ENCODE data around the gene LMTK2. TPM values are rescaled to one million over a fixed set of nuclear protein-coding genes. Genes with fewer than 3 reads are reported as not detected.
"Not testable (repeated sequence)": the region's sequence is repeated elsewhere in the genome, so short reads cannot be mapped to it uniquely, and the experiment has no call there.

The LMTK2 gene
- total RNA-seq, 1 experiment from 2014 or later = 4.8 TPM

GRCh38 chr7:98215561-98216495 lies 109.2 kb downstream of the LMTK2 start:
- no peaks in the 10 kb centered on the region for H3K36me3 ChIP-seq
- no peak for DNase-seq
- no peaks in the 10 kb centered on the region for H3K27me3 ChIP-seq
- no peak overlapping the region for H3K4me3 ChIP-seq
- H3K9me3 ChIP-seq = no peaks in the 10 kb centered on the region

- no peak for DNase-seq
- H3K9me3 ChIP-seq = no peaks in the 10 kb centered on the region
Observed at GRCh38 chr7:98216941-98217622, 110.4 kb downstream of the LMTK2 start.

GRCh38 chr7:98217623-98218582 lies 111.2 kb downstream of the LMTK2 start:
- Histone ChIP-seq H3K27me3 (no peaks in the 10 kb centered on the region), H3K9me3 (no peaks in the 10 kb centered on the region), H3K36me3 (no peaks in the 10 kb centered on the region), H3K4me3 (no peak overlapping the region)
- no peak for DNase-seq

More at GRCh38 chr7:98216941-98217622, 110.4 kb downstream of the LMTK2 start:
- Histone ChIP-seq H3K27me3 (no peaks in the 10 kb centered on the region), H3K36me3 (no peaks in the 10 kb centered on the region), H3K4me3 (no peak overlapping the region)

DNA sequence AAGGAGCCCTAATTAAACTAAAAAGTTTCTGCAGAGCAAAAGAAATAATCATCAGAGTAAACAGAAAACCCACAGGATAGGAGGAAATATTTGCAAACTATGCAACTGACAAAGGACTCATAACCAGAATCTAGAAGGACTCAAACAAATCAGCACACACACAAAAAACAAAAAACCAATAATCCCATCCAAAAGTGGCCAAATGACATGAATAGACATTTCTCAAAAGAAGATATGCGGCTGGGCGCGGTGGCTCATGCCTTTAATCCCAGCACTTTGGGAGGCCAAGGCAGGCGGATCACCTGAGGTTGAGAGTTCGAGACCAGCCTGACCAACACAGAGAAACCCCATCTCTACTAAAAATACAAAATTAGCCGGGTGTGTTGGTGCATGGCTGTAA lies 112.7 kb downstream of the LMTK2 start:
- not testable (repeated sequence) for H3K27me3 ChIP-seq, H3K36me3 ChIP-seq, H3K4me3 ChIP-seq, DNase-seq, H3K9me3 ChIP-seq

- Histone ChIP-seq H3K4me3 (no peak overlapping the region), H3K36me3 (no peaks in the 10 kb centered on the region)
- DNase-seq = no peak
Observed at GRCh38 chr7:98221611-98222532, 115.2 kb downstream of the LMTK2 start.

DNA sequence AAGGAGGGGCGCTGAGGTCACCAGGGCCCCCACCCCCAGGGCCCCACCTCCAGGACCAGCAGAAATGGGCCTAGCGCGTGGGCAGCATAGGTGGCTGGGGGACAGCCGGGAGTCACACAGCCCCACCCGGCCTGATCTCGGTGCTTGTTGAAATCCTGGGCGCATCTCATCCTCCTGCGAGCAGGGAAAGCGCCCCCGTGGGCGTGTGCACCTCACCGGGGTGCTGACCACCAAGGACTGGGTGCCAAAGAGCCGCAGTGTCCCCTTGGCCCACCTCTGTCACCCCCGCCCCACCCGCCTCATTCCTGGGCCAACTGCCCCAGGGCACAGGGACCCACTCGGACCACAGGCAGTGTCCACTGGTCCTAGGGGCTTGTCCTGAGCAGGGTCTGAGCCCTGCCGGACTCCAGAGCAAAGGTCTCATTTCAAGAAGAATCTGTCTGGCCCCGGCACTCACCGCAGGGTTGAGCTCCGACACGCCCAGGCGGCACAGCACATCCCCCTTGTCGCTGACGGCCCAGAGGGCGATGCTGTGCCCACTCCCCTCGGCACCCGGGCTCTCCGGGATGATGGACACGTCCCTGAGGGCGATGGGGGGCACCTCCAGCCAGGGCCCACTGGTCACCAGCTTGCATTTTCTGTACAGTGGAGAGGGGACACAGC lies 116.0 kb downstream of the LMTK2 start:
- no peak for DNase-seq
- no peaks in the 10 kb centered on the region for H3K27me3 ChIP-seq
- H3K4me3 ChIP-seq = no peak overlapping the region
- no peaks in the 10 kb centered on the region for H3K36me3 ChIP-seq
- no peaks in the 10 kb centered on the region for H3K9me3 ChIP-seq

More at GRCh38 chr7:98221611-98222532, 115.2 kb downstream of the LMTK2 start:
- H3K27me3 ChIP-seq = no peaks in the 10 kb centered on the region
- H3K9me3 ChIP-seq = no peaks in the 10 kb centered on the region

- no peaks in the 10 kb centered on the region for H3K27me3 ChIP-seq
- DNase-seq = no peak
Observed at GRCh38 chr7:98223351-98223897, 116.8 kb downstream of the LMTK2 start.

DNA sequence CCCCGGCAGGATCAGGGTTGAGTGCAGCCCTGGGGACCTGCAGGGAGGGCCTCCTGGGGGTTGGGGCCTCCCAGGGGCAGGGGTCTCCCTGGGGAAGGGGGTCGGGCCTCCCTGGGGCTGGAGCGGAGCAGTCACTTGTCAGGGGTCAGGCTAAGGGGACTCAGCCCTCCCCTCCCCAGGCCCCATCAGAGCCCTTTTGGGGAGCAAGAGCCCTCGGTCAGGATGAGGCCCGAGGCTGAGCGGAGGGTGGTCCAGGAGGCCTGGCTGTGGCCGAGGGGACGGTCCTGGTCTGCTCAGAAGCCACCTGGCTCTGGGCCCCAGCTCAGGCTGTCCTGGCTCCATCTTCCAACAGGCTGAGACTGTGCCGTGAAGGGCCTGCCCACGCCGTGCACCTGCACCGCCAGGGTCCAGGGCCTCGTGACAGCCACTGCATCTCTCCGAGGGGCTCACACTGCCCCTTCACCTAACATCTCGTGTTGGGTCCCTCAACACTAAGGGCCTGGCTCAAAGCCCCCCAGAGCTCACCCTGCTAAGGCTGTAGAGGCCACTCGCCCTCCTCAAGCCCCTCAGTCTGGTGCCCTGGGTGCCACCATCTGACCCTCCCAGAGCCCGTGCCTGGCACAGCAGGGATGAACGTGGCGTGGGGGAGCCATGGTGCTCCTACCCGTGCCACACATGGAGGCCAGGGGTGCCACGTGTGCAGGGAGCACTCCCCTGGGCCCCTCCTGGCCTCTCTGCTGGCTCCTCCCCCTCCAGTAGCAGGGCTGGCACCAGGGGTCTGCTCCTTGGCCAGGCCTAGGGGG lies 117.4 kb downstream of the LMTK2 start:
- Histone ChIP-seq H3K4me3 (no peak overlapping the region), H3K36me3 (no peaks in the 10 kb centered on the region), H3K9me3 (no peaks in the 10 kb centered on the region), H3K27me3 (no peaks in the 10 kb centered on the region)
- DNase-seq = no peak

More at GRCh38 chr7:98223351-98223897, 116.8 kb downstream of the LMTK2 start:
- no peaks in the 10 kb centered on the region for H3K36me3 ChIP-seq
- H3K9me3 ChIP-seq = no peaks in the 10 kb centered on the region
- H3K4me3 ChIP-seq = no peak overlapping the region

DNA sequence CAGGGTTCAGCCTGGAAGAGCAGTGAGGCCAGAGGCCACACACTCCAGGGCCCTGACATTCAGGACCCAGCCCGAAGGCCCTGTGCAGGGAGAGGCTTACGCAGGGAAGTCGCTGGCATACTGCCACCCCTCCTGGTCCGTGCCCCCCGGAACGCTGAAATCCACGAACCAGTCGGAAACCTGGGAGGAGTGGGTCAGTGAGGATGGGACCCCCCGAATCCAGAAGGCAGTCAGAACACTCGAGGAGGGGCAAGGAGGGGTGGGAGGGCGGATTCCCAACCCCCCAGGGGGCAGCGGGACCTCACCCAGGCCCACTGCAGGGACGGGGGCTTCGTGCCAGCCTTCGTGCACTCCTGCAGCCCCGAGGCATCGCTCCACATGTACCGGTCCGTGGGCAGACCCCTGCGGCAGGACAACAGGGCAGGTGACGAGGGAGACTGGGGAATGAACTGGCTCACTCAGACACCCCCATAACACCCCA lies 118.1 kb downstream of the LMTK2 start:
- Histone ChIP-seq H3K27me3 (no peaks in the 10 kb centered on the region), H3K4me3 (no peak overlapping the region), H3K9me3 (no peaks in the 10 kb centered on the region), H3K36me3 (no peaks in the 10 kb centered on the region)
- DNase-seq = no peak

- no peaks in the 10 kb centered on the region for H3K9me3 ChIP-seq
- no peaks in the 10 kb centered on the region for H3K27me3 ChIP-seq
- DNase-seq = no peak
- H3K4me3 ChIP-seq = no peak overlapping the region
- no peaks in the 10 kb centered on the region for H3K36me3 ChIP-seq
Observed at GRCh38 chr7:98225913-98226614, 119.4 kb downstream of the LMTK2 start.

GRCh38 chr7:98227939-98228338 lies 121.3 kb downstream of the LMTK2 start:
- no peaks in the 10 kb centered on the region for H3K36me3 ChIP-seq
- H3K9me3 ChIP-seq = no peaks in the 10 kb centered on the region
- no peaks in the 10 kb centered on the region for H3K27me3 ChIP-seq
- no peak for DNase-seq
- no peak overlapping the region for H3K4me3 ChIP-seq

GRCh38 chr7:98228801-98229200 lies 122.1 kb downstream of the LMTK2 start:
- DNase-seq = no peak
- Histone ChIP-seq H3K27me3 (no peaks in the 10 kb centered on the region), H3K9me3 (no peaks in the 10 kb centered on the region), H3K4me3 (no peak overlapping the region), H3K36me3 (no peaks in the 10 kb centered on the region)

DNA sequence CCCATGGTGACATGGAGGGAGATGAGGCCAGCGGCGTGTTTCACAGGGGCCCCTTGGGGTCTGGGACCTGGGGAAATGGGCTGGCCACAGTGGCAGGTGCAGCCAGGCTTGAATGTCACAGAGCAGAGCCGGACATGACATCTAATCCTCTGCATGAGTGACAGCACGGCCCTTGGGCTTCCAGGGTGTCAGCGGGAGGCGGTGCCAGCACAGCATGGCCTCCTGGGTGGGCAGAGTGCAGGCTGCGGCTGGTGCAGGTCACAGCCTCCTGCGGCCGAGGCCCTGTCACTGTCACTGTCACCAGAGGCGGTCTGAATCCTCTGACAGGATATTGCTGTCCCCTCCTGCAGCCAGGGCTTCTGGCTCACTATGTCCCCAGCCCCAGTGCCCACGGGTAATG lies 122.8 kb downstream of the LMTK2 start:
- no peaks in the 10 kb centered on the region for H3K9me3 ChIP-seq
- no peaks in the 10 kb centered on the region for H3K36me3 ChIP-seq
- H3K4me3 ChIP-seq = no peak overlapping the region
- no peak for DNase-seq
- no peaks in the 10 kb centered on the region for H3K27me3 ChIP-seq
